Stimulated activated CD4-positive, alpha-beta T cell treated with anti-CD3 and anti-CD28 coated beads, Interleukin-15, amount 100 ng/mL, for 48 hours (primary cell): Measurements from ENCODE around the gene KCNQ2.
"Not testable (repeated sequence)": the region's sequence is repeated elsewhere in the genome, so short reads cannot be mapped to it uniquely, and the experiment has no call there.

Experiments
- DNase-seq, 2 donors: peaks; one replicate each; pipeline ENCODE4 v3.0.0-alpha.2; 2020; ENCODE audit warnings: low read depth in 2 of 2

The KCNQ2 gene

DNA sequence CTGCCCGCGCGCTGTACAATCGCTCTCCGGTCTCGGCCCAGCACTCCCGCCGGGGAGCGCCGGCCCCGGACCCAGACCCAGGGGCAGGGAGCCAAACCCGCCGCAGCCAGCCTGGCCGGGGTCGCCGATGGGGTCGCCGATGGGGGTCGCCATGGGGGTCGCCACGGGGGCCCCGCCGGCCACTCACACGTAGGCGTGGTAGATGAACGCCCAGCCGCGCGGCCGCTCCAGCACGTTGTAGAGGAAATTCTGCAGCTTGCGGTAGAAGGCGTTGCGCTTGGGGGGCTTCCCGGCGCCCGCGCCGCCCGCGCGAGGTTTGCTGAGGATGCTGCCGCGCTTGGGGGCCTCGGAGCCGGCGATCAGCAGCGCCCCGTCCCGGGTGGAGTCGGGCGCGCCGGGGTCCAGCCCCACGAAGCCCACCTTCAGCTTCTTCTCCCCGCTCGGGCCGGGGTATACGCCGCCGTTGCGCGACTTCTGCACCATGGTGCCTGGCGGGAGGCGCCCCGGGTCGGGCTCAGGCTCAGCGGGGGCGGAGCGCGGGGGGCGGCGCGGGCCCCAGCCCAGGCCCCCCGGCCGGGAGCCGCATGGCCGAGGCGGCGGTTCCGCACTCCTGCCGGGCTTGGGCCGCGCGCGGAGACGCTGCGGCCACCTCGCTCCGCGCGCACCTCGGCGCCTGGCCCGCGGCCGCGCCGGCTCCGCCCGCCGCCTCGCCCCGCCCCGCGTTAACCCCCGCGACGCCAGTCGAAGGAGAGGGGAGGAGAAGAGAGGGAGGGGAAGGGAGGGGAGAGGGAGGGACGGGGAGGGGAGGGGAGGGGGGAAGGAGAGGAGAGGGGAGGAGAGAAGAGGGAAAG, at the start of gene KCNQ2:
Gene KCNQ2 (minus strand): TSS at position 675 of the 851 bp plus-strand sequence. CDS start 192 bp downstream, at position 483.
- no peak for DNase-seq

DNA sequence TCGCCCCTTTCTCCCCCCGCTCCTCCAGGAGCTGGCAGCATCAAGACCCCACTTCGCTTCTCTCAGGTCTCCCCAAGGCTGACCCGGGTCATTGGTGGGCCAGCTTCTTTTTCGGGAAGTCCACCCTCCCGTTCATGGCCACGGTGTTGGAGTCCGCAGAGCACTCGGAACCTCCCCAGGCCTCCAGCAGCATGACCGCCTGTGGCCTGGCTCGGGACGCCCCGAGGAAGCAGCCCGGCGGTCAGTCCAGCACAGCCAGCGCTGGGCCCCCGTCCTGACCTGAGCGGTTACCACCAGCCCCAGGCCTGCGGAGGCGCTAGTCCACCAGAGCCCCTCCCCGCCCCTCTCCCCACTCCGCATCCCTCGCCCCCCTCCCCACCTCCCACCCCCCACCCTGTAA, 49.1 kb upstream of the KCNQ2 start:
- DNase-seq: no peak

DNA sequence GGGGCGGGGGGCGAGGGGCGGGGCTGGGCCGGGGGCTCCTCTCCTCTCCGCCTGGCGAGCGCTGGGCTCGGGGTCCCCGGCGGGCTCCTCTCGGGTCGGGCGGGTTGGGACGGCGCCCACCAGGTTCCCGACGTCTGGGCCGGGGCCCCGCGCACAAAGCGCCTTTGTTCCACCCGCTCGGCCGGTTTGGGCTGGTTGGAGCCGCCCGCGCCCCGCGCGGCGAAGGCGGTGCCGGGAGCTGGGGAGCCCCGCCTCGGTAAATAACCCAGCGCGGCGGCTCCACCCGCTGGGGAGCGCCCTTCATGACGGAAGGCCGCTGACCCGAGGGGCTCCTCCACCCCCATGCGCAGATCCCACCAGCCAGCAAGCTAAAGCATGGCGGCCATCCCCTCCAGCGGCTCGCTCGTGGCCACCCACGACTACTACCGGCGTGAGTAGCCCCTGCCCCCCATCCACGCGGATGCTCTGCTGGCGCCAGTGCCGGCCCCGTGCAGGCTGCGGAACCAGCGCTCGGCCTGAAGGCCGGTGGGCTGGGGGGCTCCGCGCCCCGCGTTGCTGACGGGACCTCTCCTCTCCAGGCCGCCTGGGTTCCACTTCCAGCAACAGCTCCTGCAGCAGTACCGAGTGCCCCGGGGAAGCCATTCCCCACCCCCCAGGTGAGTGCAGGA, 48.6 kb upstream of the KCNQ2 start:
- DNase-seq: peak; percentile 48 to 61

DNA sequence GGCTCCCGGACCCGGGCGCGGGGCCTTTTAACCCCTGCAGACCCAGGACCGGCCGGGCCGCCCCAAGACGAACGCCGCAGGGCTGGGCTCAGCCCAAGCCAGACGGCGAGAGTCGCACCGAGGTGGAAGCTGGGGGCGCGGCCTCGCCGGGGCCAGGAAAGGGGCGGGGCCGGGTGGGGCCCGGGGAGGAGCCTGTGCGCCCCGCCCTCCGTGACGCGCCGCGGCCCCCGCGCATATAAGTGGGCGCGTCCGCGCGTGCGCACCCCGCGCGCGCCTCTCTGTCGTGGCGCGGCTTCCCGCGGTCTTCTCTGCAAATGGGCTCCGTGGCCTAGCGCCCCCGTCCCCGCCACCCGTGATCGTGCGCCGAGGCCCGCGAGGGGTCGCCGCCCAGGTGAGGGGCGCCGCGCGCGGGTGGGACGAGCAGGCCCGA, 48.1 kb upstream of the KCNQ2 start, which contains the start of gene PPDPF:
Gene PPDPF (plus strand): TSS at position 262 of the 430 bp plus-strand sequence. CDS start 544 bp downstream, outside the sequence.
- DNase-seq: peak; percentile 68 to 76

DNA sequence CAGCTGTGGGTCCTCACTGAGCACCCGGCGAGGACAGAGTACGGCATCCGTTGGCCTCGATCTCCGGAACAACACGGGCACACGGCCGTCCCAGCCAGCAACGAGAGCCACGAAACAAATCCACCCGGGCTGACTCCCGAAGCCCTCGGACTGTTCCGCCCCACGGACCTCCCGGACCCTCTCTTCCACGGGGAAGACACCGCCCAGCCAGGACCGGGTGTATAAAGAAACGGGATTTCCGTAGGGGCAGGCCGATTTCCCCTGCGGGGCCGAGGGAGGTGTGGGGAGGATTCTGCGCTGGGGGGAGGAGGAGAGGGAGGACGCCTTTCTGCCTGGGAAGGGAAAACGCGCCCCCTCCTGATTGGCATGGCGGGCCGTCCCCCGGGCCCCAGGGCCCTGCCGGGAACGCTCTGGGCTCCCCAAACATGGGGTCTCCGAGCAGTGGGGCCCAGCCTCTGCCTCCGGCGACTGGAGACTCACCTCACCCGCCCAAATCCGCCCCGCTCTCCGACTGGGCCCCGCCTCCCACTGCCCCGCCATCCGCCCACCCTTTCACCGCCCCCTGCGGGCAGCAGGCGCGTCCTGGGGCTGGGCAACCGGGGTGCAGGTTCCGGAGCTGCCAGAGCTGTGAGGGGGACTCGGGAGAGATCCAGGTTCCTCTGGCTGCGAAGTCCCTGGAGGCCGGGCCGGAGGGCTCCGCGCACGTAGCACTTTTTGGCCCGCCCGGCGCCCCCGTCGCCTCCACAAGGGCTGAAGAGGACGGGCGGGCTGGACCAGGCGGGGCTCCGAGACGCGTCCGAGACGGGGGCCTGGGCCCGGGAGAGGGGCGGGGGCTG, 47.4 kb upstream of the KCNQ2 start:
- DNase-seq: peak in 1 of 2 donors; percentile 50

DNA sequence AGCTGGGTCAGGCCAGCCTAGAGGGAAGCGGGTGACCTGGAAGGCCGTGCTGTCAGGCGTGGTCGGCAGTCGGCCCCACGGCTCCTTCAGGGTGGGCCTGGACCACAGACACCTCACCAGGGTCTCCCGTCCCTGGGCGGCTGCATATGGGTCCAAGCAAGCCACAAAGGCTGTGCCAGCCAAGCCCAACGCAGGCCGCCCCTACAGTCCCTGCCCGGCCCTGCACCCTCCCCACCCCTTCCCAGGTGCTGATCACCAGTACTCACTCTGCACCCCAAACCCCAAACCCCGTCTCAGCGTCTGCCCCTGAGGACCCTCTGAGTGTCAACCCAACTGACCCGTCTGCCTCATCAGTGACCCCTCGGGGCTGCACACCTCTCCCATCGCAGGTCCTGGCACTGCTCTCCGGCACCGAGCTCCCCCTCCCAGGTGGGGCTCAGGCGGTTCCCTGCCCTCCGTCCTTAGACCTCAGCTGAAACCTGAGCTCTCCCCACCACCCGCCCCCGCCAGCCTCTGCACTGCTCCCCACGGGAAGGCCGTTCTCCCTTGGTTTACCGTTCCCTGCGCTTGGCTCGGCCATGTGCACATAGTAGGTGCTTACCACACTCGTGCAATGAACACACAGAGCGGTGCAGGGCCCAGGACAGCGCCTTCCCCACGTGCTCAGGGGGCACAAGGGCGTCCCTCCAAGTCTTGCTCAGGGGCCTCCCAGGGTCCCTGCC, 46.7 kb upstream of the KCNQ2 start:
- DNase-seq: no peak

DNA sequence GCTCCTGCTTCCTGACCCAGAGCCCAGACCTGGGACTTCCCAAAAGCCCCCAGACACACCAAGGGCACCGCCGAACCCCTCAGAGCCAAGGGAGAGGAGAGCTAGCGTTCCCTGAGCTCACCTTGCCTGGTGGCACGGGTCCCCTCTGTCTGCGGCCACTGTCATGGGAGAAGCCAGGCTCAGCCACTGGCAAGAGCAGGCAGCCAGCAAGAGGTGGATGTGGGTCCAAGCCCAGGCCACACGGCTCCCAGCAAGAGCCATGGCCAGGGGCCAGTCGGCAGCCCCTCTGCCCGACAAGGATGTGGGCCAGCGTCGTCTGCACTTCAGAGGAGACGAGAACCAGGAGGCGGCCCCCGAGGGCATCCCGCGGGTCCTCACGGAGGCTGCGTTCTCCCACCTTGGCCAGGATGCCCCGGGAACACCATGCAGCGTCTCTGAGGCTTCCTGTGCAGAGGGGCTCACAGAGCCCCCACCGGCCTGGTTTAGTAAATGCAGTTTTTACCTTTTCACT, 46.0 kb upstream of the KCNQ2 start:
- no peak for DNase-seq

DNA sequence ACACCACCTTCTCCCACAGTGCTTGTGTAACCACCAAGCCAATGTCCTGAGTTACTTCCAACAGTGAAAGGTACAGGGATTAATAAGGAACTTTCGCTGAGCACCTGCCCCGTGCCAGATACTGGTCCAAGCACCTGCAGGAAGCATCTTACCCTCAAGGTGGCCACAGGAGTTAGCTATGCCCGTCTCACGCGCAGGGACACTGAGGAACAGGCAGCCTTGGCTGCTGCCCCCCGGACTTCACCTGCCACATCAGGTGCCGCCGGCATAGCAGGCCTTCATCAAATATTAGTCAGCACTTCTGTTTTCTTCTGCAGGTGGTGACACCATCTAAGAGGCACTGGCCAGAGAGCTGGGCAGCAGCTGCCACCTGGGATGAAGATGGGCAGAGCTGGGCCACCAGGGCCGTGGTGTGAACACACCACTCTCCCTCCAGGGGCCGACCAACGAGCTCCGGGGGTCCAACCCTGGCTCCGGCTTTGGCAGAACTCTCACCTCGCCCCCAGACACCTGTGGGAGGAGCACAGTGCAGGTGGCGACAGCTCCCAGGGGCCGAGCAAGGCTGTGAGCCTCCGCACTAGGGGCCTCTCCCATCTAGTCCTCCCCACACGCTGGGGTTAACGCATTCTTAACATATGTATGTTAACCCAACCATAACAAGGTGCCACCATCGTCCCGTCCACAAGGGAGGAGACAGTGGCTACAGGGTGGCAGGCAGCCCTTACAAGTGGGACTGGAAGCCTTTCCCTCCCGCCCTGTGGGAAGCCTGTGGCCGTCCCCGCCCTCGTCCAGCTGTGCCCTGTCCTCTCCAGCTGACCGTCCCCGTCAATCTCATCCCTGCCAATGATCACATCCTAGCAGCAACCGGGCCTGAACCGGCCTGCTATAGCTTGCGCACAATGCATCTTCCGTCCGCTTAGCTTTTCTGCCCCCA, 45.2 kb upstream of the KCNQ2 start:
- DNase-seq: no peak

DNA sequence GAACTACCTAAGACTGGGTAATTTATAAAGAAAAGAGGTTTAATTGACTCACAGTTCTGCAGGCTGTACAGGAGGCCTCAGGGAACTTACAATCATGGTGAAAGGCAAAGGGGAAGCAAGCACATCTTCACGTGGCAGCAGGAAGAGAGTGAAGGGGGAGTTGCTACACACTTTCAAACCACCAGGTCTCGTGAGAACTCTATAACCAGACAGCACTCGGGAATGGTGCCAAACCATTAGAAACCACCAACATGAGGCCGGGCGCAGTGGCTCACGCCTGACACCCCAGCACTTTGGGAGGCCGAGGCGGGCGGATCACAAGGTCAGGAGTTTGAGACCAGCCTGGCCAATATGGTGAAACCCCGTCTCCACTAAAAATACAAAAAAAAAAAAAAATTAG, 42.1 kb upstream of the KCNQ2 start:
- not testable (repeated sequence) for DNase-seq

DNA sequence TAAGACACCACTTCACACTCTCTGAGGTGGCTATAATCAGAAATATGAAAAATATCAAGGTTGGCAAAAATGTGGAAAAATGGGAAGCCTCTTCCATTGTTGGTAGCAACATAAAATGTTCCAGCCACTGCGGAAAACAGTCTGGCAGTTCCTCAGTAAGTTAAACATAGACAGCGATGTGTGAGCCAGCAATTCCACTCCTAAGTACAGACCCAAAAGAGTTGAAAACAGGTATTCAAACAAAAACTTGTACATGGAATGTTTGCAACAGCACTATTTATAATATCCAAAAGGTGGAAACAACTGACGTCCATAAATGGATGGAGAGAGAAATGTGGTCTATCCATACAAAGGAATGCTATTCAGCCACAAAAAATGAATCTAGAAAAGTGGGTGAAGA, 40.8 kb upstream of the KCNQ2 start:
- no peak for DNase-seq

DNA sequence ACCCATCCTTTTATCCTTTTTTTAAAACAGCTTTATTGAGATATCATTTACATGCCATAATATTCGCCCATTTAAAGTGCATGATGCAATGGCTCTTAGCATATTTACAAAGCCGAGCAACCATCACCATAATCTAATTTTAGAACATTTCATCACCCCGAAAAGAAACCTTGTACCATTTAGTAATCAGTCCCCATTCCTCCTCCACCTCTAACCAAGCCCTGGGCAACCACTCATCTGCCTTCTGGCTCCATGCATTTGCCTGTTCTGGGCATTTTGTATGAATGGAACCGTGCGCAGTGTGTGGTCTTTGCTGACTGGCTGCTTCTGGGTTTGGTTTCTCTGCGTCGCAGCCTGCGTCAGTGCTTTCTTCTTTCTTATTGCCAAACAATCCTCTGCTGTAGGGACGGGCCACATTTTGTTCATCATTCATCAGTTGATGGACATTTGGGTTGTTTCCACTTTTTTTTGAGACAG, 36.7 kb upstream of the KCNQ2 start:
- DNase-seq: no peak

DNA sequence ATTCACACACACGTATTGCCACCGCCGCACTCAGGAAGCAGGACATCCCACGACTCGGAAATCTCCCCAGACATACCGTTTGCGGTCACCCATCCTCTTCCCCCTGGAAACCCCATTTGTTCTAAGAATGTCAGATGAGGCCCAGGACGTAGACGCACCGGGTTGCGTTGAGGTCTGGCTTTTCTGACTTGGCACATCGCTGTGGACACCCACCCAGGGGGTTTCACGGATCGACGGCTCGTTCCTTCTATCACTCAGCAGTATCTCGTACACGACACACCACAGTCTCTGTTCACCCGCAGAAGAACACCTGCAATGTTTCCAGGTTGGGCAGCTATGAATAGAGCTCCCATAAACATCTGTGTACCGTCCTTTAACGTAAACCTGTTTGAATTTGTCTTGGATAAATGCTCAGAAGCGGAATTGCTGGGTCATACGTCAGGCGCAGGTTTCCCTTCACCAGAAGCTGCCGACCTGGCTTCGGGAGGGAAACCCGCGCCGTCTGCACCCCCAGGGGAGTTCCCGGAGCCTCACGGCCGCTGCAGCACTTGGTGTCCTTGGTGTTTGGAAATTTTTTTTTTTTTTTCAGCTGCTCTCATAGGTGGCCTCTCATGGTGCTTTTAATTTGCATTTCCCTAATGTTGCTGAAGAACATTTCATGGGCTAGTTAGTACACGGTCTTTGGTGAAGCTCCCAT, 35.8 kb upstream of the KCNQ2 start:
- DNase-seq: no peak

DNA sequence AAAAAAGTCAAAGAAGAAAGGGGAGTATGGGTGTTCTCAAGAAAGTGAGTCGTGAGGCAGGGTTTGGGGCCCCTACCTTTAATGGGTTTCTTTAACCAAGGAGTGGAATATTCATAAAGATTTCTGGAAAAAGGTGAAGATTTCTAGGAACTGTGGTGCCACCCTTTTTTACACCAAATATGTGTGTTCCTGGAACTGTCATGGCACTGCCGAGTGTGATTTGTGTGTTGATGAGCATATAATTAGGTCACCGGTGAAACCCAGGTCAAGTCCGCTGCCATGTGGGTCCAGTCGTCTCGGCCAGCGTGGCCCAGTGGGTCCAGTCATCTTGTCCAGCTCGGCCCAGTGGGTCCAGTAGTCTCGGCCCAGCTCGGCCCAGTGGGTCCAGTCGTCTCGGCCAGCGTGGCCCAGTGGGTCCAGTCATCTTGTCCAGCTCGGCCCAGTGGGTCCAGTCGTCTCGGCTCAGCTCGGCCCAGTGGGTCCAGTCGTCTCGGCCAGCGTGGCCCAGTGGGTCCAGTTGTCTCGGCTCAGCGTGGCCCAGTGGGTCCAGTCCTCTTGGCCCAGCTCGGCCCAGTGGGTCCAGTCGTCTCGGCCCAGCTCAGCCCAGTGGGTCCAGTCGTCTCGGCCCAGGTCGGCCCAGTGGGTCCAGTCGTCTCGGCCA, 34.8 kb upstream of the KCNQ2 start:
- no peak for DNase-seq

DNA sequence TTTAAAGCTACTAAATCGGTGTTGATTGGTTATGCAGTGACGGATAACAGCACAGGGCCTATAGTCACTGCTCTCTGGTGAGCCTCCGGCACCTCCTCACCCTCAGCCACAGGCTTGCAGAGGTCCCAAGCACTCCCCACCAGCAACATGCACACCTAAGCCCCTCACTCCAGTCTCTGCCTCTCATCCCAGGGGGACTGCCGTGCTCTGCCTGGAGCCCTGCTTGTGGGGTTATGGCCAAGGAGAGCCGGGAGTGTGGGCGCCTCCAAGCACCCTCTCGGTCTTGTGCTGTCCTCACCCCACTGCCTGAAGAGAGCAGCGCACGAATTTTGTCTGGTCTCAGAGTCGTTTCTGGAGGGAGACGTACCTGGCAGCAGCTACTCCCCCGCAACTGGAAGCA, 33.3 kb upstream of the KCNQ2 start:
- DNase-seq: no peak

DNA sequence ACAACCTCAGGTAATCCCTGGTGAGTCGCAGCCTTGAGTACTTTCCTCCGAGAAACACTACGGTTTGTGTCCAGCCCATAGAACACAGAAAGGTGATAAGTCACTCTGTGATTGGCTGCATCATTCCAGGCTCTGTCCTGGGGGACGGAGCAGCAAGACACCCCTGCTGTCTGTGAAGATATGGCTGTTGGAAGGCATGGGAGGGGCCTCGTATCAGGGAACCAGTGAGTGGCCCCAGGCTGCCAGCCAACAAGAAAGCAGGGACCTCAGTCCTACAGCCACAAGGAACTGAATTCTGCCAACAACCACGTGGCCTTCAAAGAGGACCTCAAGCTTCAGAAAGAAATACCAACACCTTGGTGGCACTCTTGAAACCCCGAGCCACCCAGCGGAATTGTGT, 32.8 kb upstream of the KCNQ2 start:
- no peak for DNase-seq

DNA sequence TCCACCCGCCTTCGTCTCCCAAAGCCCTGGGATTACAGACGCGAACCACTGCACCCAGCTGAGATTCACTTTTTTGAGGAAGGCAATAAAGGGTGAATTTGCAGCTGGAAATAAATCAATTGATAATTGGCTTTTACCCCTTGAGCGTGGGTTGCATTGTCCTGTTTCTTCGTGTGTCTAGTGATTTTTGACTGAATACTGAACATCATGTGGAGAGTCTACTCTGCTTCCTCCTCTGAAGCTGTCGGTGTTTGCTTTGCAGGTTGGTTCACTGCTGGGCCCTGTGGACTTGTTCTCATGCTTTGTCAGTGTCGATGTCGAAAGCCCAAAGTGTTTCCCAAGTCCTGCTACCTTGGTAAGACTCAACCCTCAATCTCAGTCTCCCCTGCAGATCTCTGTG, 32.2 kb upstream of the KCNQ2 start:
- no peak for DNase-seq

DNA sequence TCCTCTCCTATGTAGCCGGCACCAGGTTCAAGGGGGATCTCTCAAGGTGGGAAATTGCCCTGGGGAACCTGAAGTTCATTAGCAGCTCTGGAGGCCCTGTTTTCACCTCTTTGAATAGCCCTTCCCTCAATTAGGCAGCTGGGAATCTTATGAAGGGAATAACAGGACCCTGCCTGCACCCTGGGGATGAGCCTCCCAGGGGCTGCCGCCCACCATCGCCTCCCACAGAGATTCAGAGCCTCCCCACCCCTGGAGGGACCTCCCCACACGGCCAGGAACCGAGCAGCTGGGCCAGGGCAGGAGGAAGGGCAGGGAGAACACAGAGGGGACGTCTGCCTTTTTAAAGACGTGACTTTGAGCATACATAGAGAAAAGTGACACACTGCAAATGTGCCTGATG, 31.1 kb upstream of the KCNQ2 start:
- DNase-seq: no peak

DNA sequence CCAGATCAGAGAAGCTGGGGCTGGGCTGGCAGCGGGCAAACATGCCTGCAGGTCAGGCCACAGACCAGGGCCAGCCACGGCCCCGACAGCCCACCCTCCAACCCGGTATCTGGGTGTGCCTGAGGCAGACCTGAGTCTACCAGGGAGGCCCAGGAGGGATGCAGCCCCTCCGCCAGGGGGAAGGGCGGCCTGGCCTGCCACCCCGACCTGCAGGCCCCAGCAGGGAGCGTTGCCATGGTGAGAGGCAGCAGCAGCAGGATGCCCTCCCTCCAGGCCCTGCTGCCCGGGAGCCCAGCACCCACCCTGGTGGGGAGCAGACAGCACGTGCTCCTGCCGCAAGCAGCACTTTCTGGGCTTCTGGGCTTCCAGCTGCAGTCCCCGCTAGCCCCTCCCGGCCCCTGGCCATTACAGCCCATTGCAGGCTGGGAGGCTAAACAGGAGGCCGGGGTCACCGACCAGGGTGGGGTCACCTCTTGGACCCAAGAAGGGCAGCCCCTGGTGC, 30.3 kb upstream of the KCNQ2 start:
- no peak for DNase-seq
